ENCODE results near the gene DTWD2.
"Not testable (repeated sequence)": the region's sequence is repeated elsewhere in the genome, so short reads cannot be mapped to it uniquely, and the experiment has no call there.

The DTWD2 gene

DNA sequence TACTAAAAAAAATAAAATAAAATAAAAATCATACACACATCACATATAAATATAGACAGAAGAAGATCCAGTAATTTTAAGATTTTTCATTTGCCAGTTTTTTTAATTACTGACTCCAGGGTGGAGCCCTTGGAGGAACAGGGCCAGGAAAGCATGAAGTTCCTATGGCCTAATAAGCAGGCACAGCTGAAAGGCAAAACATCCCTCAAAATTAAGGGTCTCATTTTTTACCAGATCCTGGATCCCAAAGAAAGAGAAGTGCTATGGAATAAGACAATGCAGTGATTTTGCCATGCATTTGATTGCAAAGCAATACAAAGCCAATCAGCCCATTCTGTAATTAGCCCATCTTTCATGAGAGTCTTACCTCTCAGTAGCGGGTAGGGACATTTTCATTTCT, 11.3 kb upstream of the DTWD2 start:
- no peak overlapping the region for H3K9ac ChIP-seq (ENCODE audit: low read length)
- H3K4me2 ChIP-seq (ENCODE audit: low read depth, low read length, poor library complexity, severe bottlenecking) = no peak overlapping the region
- no peaks in the 10 kb centered on the region for H3F3A ChIP-seq (ENCODE audit: insufficient read depth)
- H2AFZ ChIP-seq (ENCODE audit: low read depth, low read length, severe bottlenecking) = no peak overlapping the region
- no peaks in the 10 kb centered on the region for H3K79me2 ChIP-seq (ENCODE audit: insufficient read depth, low read length)
- no peaks in the 10 kb centered on the region for H3K9me2 ChIP-seq (replicated peaks; ENCODE audit: insufficient read depth, low read length)
- H3K27ac ChIP-seq (ENCODE audit: low read depth, low read length) = no peak overlapping the region
- no peaks in the 10 kb centered on the region for H3K27me3 ChIP-seq (ENCODE audit: low read length)
- peaks cover 4% of the 10 kb centered on the region; the same call in 1 of the 2 replicates for H3K36me3 ChIP-seq (ENCODE audit: low read length)
- no peaks in the 10 kb centered on the region for H4K20me1 ChIP-seq (ENCODE audit: low read depth, low read length)
- TF ChIP-seq, protein P1, sequence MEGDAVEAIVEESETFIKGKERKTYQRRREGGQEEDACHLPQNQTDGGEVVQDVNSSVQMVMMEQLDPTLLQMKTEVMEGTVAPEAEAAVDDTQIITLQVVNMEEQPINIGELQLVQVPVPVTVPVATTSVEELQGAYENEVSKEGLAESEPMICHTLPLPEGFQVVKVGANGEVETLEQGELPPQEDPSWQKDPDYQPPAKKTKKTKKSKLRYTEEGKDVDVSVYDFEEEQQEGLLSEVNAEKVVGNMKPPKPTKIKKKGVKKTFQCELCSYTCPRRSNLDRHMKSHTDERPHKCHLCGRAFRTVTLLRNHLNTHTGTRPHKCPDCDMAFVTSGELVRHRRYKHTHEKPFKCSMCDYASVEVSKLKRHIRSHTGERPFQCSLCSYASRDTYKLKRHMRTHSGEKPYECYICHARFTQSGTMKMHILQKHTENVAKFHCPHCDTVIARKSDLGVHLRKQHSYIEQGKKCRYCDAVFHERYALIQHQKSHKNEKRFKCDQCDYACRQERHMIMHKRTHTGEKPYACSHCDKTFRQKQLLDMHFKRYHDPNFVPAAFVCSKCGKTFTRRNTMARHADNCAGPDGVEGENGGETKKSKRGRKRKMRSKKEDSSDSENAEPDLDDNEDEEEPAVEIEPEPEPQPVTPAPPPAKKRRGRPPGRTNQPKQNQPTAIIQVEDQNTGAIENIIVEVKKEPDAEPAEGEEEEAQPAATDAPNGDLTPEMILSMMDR (IDR thresholded peaks at IDR 0.05; ENCODE audit: insufficient read depth, low read length, poor library complexity, severe bottlenecking) = no peak
- no peak for TF ChIP-seq EZH2phosphoT487 (conservative IDR thresholded peaks at IDR 0.05; ENCODE audit: low read length)
- no peak overlapping the region for H3K4me3 ChIP-seq (ENCODE audit: insufficient read depth, low read length, poor library complexity, severe bottlenecking)
- H3K9me3 ChIP-seq (ENCODE audit: insufficient read depth, low read length) = peaks cover 33% of the 10 kb centered on the region; the same call in 1 of the 2 replicates

DNA sequence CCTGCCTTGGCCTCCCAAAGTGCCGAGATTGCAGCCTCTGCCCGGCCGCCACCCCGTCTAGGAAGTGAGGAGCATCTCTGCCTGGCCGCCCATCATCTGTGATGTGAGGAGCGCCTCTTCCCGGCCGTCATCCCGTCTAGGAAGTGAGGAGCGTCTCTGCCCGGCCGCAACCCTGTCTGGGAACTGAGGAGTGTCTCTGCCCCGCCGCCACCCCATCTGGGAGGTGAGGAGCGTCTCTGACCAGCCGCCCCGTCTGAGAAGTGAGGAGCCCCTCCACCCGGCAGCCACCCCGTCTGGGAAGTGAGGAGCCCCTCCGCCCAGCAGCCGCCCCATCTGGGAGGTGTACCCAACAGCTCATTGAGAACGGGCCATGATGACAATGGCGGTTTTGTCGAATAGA, 10.5 kb upstream of the DTWD2 start:
- not testable (repeated sequence) for H3K4me3 ChIP-seq (ENCODE audit: insufficient read depth, low read length, poor library complexity, severe bottlenecking); H2AFZ ChIP-seq (ENCODE audit: low read depth, low read length, severe bottlenecking); H4K20me1 ChIP-seq (ENCODE audit: low read depth, low read length); H3K27me3 ChIP-seq (ENCODE audit: low read length); H3F3A ChIP-seq (ENCODE audit: insufficient read depth); H3K9ac ChIP-seq (ENCODE audit: low read length); H3K27ac ChIP-seq (ENCODE audit: low read depth, low read length); H3K79me2 ChIP-seq (ENCODE audit: insufficient read depth, low read length); H3K4me2 ChIP-seq (ENCODE audit: low read depth, low read length, poor library complexity, severe bottlenecking); H3K36me3 ChIP-seq (ENCODE audit: low read length); H3K9me2 ChIP-seq (replicated peaks; ENCODE audit: insufficient read depth, low read length)
- peaks cover 33% of the 10 kb centered on the region; the same call in 1 of the 2 replicates for H3K9me3 ChIP-seq (ENCODE audit: insufficient read depth, low read length)

DNA sequence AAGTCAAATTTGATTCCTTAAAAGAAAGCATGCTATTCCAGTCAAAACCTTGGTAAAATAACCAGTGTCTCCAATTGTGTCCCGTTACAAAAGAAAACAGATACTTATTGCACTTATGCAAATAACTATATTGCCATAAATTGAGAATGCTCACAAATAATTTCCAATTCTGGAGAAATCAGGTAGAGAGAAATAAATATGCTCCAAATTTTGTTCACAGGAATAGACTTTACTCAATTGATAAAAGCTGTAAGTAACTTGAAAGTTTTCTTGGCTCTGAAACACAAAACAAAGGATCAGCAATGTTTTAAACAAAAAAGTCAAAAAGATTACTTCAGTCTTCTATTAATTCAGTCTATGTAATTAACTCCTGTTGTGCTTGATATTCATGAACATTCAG, 7.8 kb upstream of the DTWD2 start:
- Histone ChIP-seq H2AFZ (ENCODE audit: low read depth, low read length, severe bottlenecking) (no peak overlapping the region), H3F3A (ENCODE audit: insufficient read depth) (no peaks in the 10 kb centered on the region), H3K9me2 (replicated peaks; ENCODE audit: insufficient read depth, low read length) (no peaks in the 10 kb centered on the region), H3K4me3 (ENCODE audit: insufficient read depth, low read length, poor library complexity, severe bottlenecking) (no peak overlapping the region), H3K27me3 (ENCODE audit: low read length) (no peaks in the 10 kb centered on the region), H3K4me2 (ENCODE audit: low read depth, low read length, poor library complexity, severe bottlenecking) (no peak overlapping the region), H3K27ac (ENCODE audit: low read depth, low read length) (no peak overlapping the region), H3K79me2 (ENCODE audit: insufficient read depth, low read length) (no peaks in the 10 kb centered on the region), H4K20me1 (ENCODE audit: low read depth, low read length) (no peaks in the 10 kb centered on the region), H3K9ac (ENCODE audit: low read length) (no peak overlapping the region), H3K9me3 (ENCODE audit: insufficient read depth, low read length) (peaks cover 33% of the 10 kb centered on the region; the same call in 1 of the 2 replicates), H3K36me3 (ENCODE audit: low read length) (peaks cover 4% of the 10 kb centered on the region; the same call in 1 of the 2 replicates)
- no peak for TF ChIP-seq EZH2phosphoT487 (conservative IDR thresholded peaks at IDR 0.05; ENCODE audit: low read length)
- TF ChIP-seq, protein P1 (IDR thresholded peaks at IDR 0.05; ENCODE audit: insufficient read depth, low read length, poor library complexity, severe bottlenecking) = no peak

DNA sequence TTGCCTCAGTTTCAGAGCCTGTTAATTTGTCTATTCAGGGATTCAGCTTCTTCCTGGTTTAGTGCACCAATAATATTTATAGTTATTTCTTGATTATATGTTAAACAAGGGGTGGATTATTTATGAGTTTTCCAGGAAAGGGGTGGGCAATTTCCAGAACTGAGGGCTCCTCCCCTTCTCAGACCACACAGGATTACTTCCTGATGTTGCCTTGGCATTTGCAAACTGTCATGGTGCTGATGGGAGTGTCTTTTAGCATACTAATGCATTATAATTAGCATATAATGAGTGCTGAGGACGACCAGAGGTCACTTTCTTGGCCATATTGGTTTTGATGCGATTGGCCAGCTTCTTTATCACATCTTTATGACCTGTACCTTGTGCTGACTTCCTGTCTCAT, 6.2 kb upstream of the DTWD2 start:
- Histone ChIP-seq H3K4me2 (ENCODE audit: low read depth, low read length, poor library complexity, severe bottlenecking) (no peak overlapping the region), H3K9ac (ENCODE audit: low read length) (no peak overlapping the region), H3K36me3 (ENCODE audit: low read length) (peaks cover 4% of the 10 kb centered on the region; the same call in 1 of the 2 replicates), H4K20me1 (ENCODE audit: low read depth, low read length) (no peaks in the 10 kb centered on the region), H3K79me2 (ENCODE audit: insufficient read depth, low read length) (no peaks in the 10 kb centered on the region), H3K9me3 (ENCODE audit: insufficient read depth, low read length) (peaks cover 19% of the 10 kb centered on the region; the same call in 1 of the 2 replicates), H2AFZ (ENCODE audit: low read depth, low read length, severe bottlenecking) (no peak overlapping the region), H3K27me3 (ENCODE audit: low read length) (no peaks in the 10 kb centered on the region), H3K4me3 (ENCODE audit: insufficient read depth, low read length, poor library complexity, severe bottlenecking) (no peak overlapping the region), H3K27ac (ENCODE audit: low read depth, low read length) (no peak overlapping the region), H3K9me2 (replicated peaks; ENCODE audit: insufficient read depth, low read length) (no peaks in the 10 kb centered on the region), H3F3A (ENCODE audit: insufficient read depth) (peaks cover 6% of the 10 kb centered on the region; the same call in 1 of the 2 replicates)
- TF ChIP-seq, protein P1 (IDR thresholded peaks at IDR 0.05; ENCODE audit: insufficient read depth, low read length, poor library complexity, severe bottlenecking) = no peak
- no peak for TF ChIP-seq EZH2phosphoT487 (conservative IDR thresholded peaks at IDR 0.05; ENCODE audit: low read length)

DNA sequence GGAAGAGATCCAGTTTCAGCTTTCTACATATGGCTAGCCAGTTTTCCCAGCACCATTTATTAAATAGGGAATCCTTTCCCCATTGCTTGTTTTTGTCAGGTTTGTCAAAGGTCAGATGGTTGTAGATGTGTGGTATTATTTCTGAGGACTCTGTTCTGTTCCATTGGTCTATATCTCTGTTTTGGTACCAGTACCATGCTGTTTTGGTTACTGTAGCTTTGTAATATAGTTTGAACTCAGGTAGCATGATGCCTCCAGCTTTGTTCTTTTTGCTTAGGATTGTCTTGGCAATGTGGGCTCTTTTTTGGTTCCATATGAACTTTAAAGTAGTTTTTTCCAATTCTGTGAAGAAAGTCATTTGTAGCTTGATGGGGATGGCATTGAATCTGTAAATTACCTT, 4.8 kb upstream of the DTWD2 start:
- not testable (repeated sequence) for H3K27me3 ChIP-seq (ENCODE audit: low read length); H3K9ac ChIP-seq (ENCODE audit: low read length); H3K79me2 ChIP-seq (ENCODE audit: insufficient read depth, low read length); H3K9me2 ChIP-seq (replicated peaks; ENCODE audit: insufficient read depth, low read length); H2AFZ ChIP-seq (ENCODE audit: low read depth, low read length, severe bottlenecking); H4K20me1 ChIP-seq (ENCODE audit: low read depth, low read length); H3K27ac ChIP-seq (ENCODE audit: low read depth, low read length); H3K4me3 ChIP-seq (ENCODE audit: insufficient read depth, low read length, poor library complexity, severe bottlenecking); H3K4me2 ChIP-seq (ENCODE audit: low read depth, low read length, poor library complexity, severe bottlenecking); H3K36me3 ChIP-seq (ENCODE audit: low read length)
- Histone ChIP-seq H3F3A (ENCODE audit: insufficient read depth) (peaks cover 15% of the 10 kb centered on the region), H3K9me3 (ENCODE audit: insufficient read depth, low read length) (peaks cover 19% of the 10 kb centered on the region; the same call in 1 of the 2 replicates)

DNA sequence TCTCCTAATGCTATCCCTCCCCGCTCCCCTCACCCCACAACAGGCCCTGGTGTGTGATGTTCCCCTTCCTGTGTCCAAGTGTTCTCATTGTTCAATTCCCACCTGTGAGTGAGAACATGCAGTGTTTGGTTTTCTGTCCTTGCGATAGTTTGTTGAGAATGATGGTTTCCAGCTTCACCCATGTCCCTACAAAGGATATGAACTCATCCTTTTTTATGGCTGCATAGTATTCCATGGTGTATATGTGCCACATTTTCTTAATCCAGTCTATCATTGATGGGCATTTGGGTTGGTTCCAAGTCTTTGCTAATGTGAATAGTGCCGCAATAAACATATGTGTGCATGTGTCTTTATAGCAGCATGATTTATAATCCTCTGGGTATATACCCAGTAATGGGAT, 3.7 kb upstream of the DTWD2 start:
- not testable (repeated sequence) for H3K36me3 ChIP-seq (ENCODE audit: low read length); H3K4me2 ChIP-seq (ENCODE audit: low read depth, low read length, poor library complexity, severe bottlenecking); H3K27ac ChIP-seq (ENCODE audit: low read depth, low read length); H3K9ac ChIP-seq (ENCODE audit: low read length); H3K9me2 ChIP-seq (replicated peaks; ENCODE audit: insufficient read depth, low read length); H3K4me3 ChIP-seq (ENCODE audit: insufficient read depth, low read length, poor library complexity, severe bottlenecking); H2AFZ ChIP-seq (ENCODE audit: low read depth, low read length, severe bottlenecking); H3K79me2 ChIP-seq (ENCODE audit: insufficient read depth, low read length); H3K27me3 ChIP-seq (ENCODE audit: low read length); H4K20me1 ChIP-seq (ENCODE audit: low read depth, low read length)
- peaks cover 15% of the 10 kb centered on the region for H3F3A ChIP-seq (ENCODE audit: insufficient read depth)
- H3K9me3 ChIP-seq (ENCODE audit: insufficient read depth, low read length) = peaks cover 15% of the 10 kb centered on the region; the same call in 1 of the 2 replicates

Data from SU-DHL-6 (cell line).